ENCODE results near the gene OR12D2. TPM values are rescaled to one million over a fixed set of nuclear protein-coding genes. Genes with fewer than 3 reads are reported as not detected.
"Not testable (repeated sequence)": the region's sequence is repeated elsewhere in the genome, so short reads cannot be mapped to it uniquely, and the experiment has no call there.

Gene OR12D2, protein sequence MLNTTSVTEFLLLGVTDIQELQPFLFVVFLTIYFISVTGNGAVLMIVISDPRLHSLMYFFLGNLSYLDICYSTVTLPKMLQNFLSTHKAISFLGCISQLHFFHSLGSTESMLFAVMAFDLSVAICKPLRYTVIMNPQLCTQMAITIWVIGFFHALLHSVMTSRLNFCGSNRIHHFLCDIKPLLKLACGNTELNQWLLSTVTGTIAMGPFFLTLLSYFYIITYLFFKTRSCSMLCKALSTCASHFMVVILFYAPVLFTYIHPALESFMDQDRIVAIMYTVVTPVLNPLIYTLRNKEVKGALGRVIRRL
- total RNA-seq = not detected

DNA sequence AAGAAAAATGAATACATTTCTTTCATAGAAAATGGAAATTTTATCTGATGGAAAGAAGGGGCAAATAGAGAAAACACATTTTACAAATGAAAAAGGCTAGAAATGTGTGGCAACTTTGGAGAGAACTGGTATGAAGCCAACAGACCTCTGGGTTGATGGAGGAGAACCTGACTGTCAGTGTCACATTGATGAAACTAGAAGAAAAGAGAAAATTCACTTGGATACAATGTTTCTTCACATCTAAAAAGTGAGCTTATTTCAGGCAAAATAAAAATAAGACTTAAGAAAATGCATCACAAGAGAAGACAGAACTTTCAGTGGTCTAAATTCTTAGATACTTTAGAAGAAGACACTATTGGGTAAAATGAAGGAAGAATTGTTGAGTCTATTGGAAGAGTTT lies at the start of gene OR12D2:
TSS of gene OR12D2 (plus strand) at position 301 of the 400 bp plus-strand sequence. CDS start 1,069 bp downstream, outside the sequence.
- DNase-seq = no peak
- Mint-ChIP-seq H3K9me3 (no peaks in the 10 kb centered on the region), H3K27me3 (ENCODE audit: low read depth) (peaks cover 39% of the 10 kb centered on the region), H3K27ac (no peak within 1 kb of the TSS), H3K4me3 (no peak within 1 kb of the TSS), H3K4me1 (ENCODE audit: low read depth) (no peaks in the 10 kb centered on the region), H3K36me3 (ENCODE audit: insufficient read depth in 2 of 2) (no peaks in the 10 kb centered on the region)
- ATAC-seq (replicated peaks in 1 of 2) = no peak

DNA sequence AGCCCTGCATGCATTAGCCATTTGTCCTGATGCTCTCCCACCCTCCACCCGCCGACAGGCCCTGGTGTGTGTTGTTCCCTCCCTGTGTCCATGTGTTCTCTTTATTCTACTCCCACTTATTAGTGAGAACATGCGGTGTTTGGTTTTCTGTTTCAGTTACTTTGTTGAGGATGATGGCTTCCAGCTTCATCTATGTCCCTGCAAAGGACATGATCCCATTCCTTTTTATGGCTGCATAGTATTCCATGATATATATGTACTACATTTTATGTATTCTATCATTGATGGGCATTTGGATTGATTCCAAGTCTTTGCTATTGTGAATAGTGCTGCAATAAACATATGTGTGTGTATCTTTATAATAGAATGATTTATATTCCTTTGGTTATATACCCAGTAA lies 46.1 kb upstream of the OR12D2 start:
- H3K4me1 Mint-ChIP-seq (ENCODE audit: low read depth); H3K27ac Mint-ChIP-seq: not testable (repeated sequence)
- peaks cover 50% of the 10 kb centered on the region for H3K27me3 Mint-ChIP-seq (ENCODE audit: low read depth)

DNA sequence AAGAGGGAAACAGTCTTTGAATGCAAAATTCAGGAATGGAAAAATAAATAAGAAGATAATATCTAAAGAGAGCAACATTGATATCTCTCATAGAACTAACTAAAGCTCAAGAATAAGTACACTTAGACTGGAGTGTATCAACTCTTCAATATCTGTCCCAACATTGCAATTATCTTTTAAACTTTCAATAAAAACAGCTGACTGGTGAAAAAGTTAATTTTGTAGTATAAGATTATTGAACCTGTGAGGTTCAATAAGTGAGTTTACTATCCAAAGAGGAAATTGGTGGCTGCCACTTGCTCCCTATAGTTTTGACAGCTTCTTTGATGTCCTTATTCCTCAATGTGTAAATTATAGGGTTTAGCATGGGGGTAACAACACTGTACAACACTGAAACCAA lies 40.5 kb upstream of the OR12D2 start:
- Mint-ChIP-seq H3K4me1 (ENCODE audit: low read depth) (no peaks in the 10 kb centered on the region), H3K9me3 (peaks cover 4 to 5% of the 10 kb centered on the region in 2 donors), H3K36me3 (ENCODE audit: insufficient read depth in 2 of 2) (peaks cover 3% of the 10 kb centered on the region in 2 donors), H3K27me3 (ENCODE audit: low read depth) (peaks cover 43% of the 10 kb centered on the region), H3K4me3 (no peak overlapping the region), H3K27ac (no peak overlapping the region)
- DNase-seq (no peak), ATAC-seq (replicated peaks in 1 of 2) (no peak)

More for the DNA sequence above, 46.1 kb upstream of the OR12D2 start:
- not testable (repeated sequence) for ATAC-seq (replicated peaks in 1 of 2); H3K36me3 Mint-ChIP-seq (ENCODE audit: insufficient read depth in 2 of 2); H3K4me3 Mint-ChIP-seq; H3K9me3 Mint-ChIP-seq; DNase-seq

DNA sequence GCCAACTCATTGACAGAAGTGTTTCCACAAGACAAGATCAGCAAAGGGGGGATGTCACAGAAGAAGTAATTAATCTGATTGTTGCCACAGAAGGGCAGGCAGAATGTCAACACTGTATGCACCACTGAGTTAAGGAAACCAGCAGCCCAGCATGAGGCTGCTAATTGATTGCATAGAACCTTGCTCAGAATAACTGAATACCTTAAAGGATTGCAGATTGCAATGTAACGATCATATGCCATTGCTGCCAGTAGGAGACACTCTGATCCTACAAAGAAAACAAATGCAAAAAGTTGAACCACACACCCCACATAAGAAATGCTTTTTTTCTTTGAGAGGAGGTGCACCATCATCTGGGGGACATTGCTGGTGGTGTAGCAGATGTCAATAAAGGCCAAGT lies 39.8 kb upstream of the OR12D2 start:
- Mint-ChIP-seq H3K27me3 (ENCODE audit: low read depth) (peaks cover 42% of the 10 kb centered on the region), H3K9me3 (peaks cover 4 to 5% of the 10 kb centered on the region in 2 donors), H3K4me1 (ENCODE audit: low read depth) (no peaks in the 10 kb centered on the region), H3K27ac (no peak overlapping the region), H3K36me3 (ENCODE audit: insufficient read depth in 2 of 2) (peaks cover 3% of the 10 kb centered on the region in 2 donors), H3K4me3 (no peak overlapping the region)
- ATAC-seq (replicated peaks in 1 of 2) (no peak), DNase-seq (no peak)

DNA sequence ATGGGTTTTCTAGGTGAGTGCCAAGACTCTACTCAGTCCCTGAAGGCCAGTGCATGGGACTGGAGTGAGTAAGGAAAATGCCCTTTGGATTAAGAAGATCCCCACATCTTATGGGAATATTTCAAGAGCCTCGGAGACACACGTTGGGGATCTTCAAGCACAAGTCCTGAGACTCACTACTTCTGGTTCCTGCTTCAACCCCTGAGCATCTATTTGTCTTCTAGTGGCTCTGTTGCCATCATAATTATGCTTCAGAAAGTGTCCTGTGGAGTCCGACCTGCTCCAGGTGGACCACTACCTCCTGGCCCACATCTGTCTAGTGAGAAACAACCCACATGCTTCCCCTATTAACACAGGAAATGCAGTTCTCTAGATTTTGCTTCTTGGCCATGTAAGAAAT lies 26.7 kb upstream of the OR12D2 start, which contains the start of gene OR5V1:
TSS of gene OR5V1 (minus strand) at position 101 of the 400 bp plus-strand sequence. CDS start 12,670 bp downstream, outside the sequence.
- Mint-ChIP-seq H3K9me3 (no peaks in the 10 kb centered on the region), H3K27ac (no peak within 1 kb of the TSS), H3K4me1 (ENCODE audit: low read depth) (no peaks in the 10 kb centered on the region), H3K36me3 (ENCODE audit: insufficient read depth in 2 of 2) (peaks cover 0 to 2% of the 10 kb centered on the region in 2 donors), H3K27me3 (ENCODE audit: low read depth) (peaks cover 27% of the 10 kb centered on the region), H3K4me3 (no peak within 1 kb of the TSS)
- DNase-seq = no peak
- no peak for ATAC-seq (replicated peaks in 1 of 2)

DNA sequence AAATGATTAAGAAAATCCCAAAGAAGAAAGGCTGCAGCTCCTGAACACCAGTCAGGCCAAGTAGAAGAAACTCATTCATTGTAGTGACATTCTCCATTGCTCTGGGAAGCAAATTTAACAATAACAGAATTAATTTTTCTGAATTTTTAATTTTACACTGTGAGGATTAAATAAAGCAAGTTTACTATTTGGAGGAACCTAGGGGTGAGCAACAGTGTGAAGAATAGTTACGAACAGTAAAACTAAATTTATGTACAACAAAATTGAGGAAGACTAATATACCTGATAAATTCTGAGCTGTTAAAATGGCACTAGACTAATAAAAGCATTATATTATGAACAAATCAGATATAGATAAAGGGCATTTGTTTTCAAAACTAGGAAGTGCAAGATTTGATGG lies 20.2 kb upstream of the OR12D2 start, which contains the start of gene OR12D3:
TSS of gene OR12D3 (minus strand) at position 101 of the 400 bp plus-strand sequence. CDS start at position 97, 4 bp downstream.
- no peak for ATAC-seq (replicated peaks in 1 of 2)
- Mint-ChIP-seq H3K27me3 (ENCODE audit: low read depth) (peaks cover 45% of the 10 kb centered on the region), H3K9me3 (no peaks in the 10 kb centered on the region)

DNA sequence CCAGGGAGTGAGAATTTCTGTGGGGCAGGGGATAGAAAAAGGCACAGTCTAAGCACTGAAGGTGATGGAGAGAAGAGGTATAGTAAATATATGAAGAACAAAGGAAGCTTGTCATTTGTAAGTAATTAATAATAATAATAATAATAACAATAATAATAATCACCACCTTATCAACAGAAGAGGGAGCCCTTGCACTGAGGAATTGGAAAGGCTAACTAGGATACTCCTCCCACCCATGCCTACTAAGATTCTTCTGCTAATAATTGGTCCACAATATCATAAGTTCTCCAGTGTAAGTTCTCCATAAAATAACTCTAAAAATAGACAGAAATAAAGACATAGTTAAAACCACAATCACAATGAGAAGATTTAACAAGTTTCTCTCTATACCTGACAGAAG lies 19.4 kb upstream of the OR12D2 start:
- DNase-seq = no peak
- Mint-ChIP-seq H3K4me1 (ENCODE audit: low read depth) (no peaks in the 10 kb centered on the region), H3K4me3 (no peak overlapping the region), H3K9me3 (no peaks in the 10 kb centered on the region), H3K27me3 (ENCODE audit: low read depth) (peaks cover 39% of the 10 kb centered on the region), H3K36me3 (ENCODE audit: insufficient read depth in 2 of 2) (peaks cover 0 to 2% of the 10 kb centered on the region in 2 donors), H3K27ac (no peak overlapping the region)
- ATAC-seq (replicated peaks in 1 of 2) = no peak

More for the DNA sequence above, 20.2 kb upstream of the OR12D2 start, which contains the start of gene OR12D3:
- Mint-ChIP-seq H3K4me3 (no peak within 1 kb of the TSS), H3K27ac (no peak within 1 kb of the TSS), H3K4me1 (ENCODE audit: low read depth) (no peaks in the 10 kb centered on the region), H3K36me3 (ENCODE audit: insufficient read depth in 2 of 2) (peaks cover 0 to 2% of the 10 kb centered on the region in 2 donors)
- DNase-seq = no peak

DNA sequence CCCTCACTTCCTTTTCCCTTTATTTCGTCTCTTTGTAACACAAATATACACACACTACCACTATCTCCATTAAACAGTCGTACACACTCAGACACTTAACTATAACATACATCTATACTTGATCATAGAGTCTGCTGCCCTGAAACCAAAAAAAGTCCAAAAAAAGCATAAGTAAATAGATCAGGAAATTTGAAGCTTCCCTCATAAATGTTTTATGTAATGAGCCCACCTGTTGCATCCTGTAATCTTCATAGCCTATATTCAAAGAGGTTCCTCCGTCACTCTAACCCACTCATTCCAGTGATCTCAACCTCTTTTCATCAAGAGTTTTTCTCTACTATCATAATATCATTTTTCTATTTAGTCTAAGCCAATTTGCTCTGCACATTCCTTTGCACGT lies 6.9 kb upstream of the OR12D2 start:
- H3K27me3 Mint-ChIP-seq (ENCODE audit: low read depth) = peaks cover 27% of the 10 kb centered on the region
- no peaks in the 10 kb centered on the region for H3K36me3 Mint-ChIP-seq (ENCODE audit: insufficient read depth in 2 of 2)
- no peak overlapping the region for H3K27ac Mint-ChIP-seq
- H3K4me1 Mint-ChIP-seq (ENCODE audit: low read depth) = no peaks in the 10 kb centered on the region
- ATAC-seq (replicated peaks in 1 of 2) = no peak
- DNase-seq = no peak
- no peak overlapping the region for H3K4me3 Mint-ChIP-seq
- H3K9me3 Mint-ChIP-seq = no peaks in the 10 kb centered on the region

DNA sequence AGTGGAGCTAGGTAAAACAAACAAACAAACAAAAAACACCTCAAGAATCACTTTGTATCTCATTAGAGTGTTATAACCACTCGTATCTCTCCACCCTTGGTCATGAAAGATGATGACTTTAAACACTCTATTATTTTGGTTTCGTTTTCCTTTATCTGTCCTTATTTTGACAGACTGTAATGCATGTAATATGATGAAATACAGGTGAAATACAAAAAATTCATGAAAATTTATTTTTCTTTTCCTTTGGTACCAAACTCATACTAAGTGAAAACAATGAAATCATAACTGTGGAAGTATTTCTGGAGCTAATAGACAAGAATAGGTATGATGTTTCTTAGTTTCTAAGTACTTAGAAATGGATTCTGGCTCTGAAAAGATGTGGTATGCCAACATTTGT lies 4.1 kb downstream of the OR12D2 start:
- Mint-ChIP-seq H3K27me3 (ENCODE audit: low read depth) (peaks cover 62% of the 10 kb centered on the region), H3K4me3 (no peak overlapping the region), H3K9me3 (no peaks in the 10 kb centered on the region), H3K36me3 (ENCODE audit: insufficient read depth in 2 of 2) (no peaks in the 10 kb centered on the region), H3K27ac (no peak overlapping the region), H3K4me1 (ENCODE audit: low read depth) (no peaks in the 10 kb centered on the region)
- DNase-seq = no peak
- ATAC-seq (replicated peaks in 1 of 2) = no peak

DNA sequence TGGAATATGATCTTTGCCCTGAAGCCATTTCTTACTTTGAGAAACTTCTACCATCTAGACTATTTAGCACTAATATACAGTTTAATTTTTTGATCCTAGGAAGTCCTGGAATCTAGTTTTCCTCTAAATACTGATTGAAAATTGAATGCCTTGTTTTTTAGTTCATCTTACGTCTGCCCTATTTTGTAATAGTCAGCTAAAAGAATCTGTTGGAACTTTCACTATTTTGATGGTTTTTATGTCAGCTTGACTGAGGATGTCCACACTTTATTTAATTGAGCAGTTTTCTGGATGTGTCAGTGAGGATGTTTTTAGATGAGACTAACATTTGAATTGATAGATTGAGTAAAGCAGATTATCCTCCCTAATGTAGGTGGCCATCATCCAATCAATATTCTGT lies 8.4 kb downstream of the OR12D2 start:
- H3K4me3 Mint-ChIP-seq = no peak overlapping the region
- no peak for ATAC-seq (replicated peaks in 1 of 2)

DNA sequence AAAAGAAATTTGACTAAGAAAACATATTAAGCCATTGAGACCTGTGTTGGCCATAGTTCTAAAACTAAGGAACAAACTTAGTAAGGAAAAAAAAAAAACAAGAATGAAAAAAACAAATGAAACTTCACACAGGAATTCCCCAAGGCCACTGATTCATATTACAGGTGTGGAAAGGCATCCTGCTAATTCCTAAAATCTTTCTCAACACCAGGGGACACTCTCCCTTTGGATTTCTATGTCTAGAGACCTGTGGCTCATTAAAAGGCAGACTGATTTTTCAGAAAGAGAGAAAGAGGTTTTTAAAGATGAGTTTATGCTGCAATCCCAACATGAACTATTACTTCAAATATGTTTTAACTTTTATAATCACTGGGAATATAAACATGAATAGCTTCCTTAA lies 19.2 kb downstream of the OR12D2 start, which contains the start of gene OR12D1:
TSS of gene OR12D1 (plus strand) at position 341 of the 400 bp plus-strand sequence.
- ATAC-seq (replicated peaks in 1 of 2) (no peak), DNase-seq (no peak)
- H3K9me3 Mint-ChIP-seq = peaks cover 9 to 12% of the 10 kb centered on the region in 2 donors
- no peak within 1 kb of the TSS for H3K27ac Mint-ChIP-seq
- H3K4me3 Mint-ChIP-seq = no peak within 1 kb of the TSS
- H3K4me1 Mint-ChIP-seq (ENCODE audit: low read depth) = no peaks in the 10 kb centered on the region
- peaks cover 47% of the 10 kb centered on the region for H3K27me3 Mint-ChIP-seq (ENCODE audit: low read depth)
- peaks cover 2 to 6% of the 10 kb centered on the region in 2 donors for H3K36me3 Mint-ChIP-seq (ENCODE audit: insufficient read depth in 2 of 2)

More for the DNA sequence above, 8.4 kb downstream of the OR12D2 start:
- Mint-ChIP-seq H3K9me3 (peaks cover 0 to 1% of the 10 kb centered on the region in 2 donors), H3K4me1 (ENCODE audit: low read depth) (no peaks in the 10 kb centered on the region), H3K36me3 (ENCODE audit: insufficient read depth in 2 of 2) (no peaks in the 10 kb centered on the region), H3K27me3 (ENCODE audit: low read depth) (peaks cover 49% of the 10 kb centered on the region), H3K27ac (no peak overlapping the region)
- DNase-seq = no peak

DNA sequence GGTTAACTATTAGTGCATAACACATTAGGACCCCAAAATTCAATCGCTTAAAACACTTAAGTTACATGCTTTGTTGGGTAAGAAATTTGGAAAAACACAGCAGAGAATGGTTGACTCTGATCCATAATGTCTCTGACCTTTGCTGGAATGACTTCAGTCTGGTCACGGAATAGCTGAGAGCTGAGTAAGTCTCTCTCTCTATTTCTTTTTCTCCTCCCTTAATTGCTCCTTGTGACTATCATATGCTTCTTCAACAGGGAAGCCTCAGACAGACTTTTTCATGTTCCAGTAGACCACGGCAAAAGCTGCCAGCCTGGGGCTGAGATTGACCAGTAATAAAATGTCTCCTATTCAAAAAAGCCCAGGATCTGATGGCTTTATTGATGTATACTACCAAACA lies 24.1 kb downstream of the OR12D2 start:
- peaks cover 0 to under 1% of the 10 kb centered on the region in 2 donors for H3K9me3 Mint-ChIP-seq
- DNase-seq (no peak), ATAC-seq (replicated peaks in 1 of 2) (no peak)
- H3K27me3 Mint-ChIP-seq (ENCODE audit: low read depth) = peaks cover 53% of the 10 kb centered on the region
- no peak overlapping the region for H3K4me3 Mint-ChIP-seq
- H3K27ac Mint-ChIP-seq = no peak overlapping the region
- peaks cover 0 to under 1% of the 10 kb centered on the region in 2 donors for H3K36me3 Mint-ChIP-seq (ENCODE audit: insufficient read depth in 2 of 2)
- H3K4me1 Mint-ChIP-seq (ENCODE audit: low read depth) = peaks cover 5% of the 10 kb centered on the region

DNA sequence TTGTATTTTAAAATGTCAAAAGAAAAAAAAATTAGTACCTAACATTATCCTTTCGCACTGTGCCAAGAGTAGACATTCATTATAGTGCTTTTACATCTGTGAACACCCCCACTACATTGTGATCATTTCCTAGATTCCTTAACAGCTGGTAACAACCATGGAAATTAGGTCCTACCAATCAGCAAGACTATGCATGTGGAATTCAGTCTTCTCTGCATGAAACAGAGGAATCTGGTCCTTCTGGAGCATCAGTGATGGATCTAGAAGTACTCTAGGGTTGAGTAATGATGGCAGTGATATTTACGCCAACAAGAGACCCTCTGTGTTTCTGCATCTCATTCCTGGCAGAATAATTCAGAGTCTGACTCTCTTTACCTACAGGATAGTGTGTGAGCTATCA lies 28.7 kb downstream of the OR12D2 start:
- H3K9me3 Mint-ChIP-seq = peaks cover 2% of the 10 kb centered on the region in 2 donors
- peaks cover 11% of the 10 kb centered on the region for H3K4me1 Mint-ChIP-seq (ENCODE audit: low read depth)
- DNase-seq (no peak), ATAC-seq (replicated peaks in 1 of 2) (no peak)
- peaks cover 69% of the 10 kb centered on the region for H3K27me3 Mint-ChIP-seq (ENCODE audit: low read depth)
- H3K4me3 Mint-ChIP-seq = no peak overlapping the region
- H3K36me3 Mint-ChIP-seq (ENCODE audit: insufficient read depth in 2 of 2) = peaks cover 0 to 2% of the 10 kb centered on the region in 2 donors
- no peak overlapping the region for H3K27ac Mint-ChIP-seq

Measured in activated T-cell treated with anti-CD3 and anti-CD28 coated beads, Interleukin-2, amount 50 U/mL, for 72 hours (primary cell).